NCI-H187 (cell line): ENCODE measurements around the gene MYB.

ENCODE experiments used
- DNase-seq, 2 experiments: peaks; one replicate each; lab custom pipeline; 2025; lab: John Stamatoyannopoulos, UW

MYB gene

DNA sequence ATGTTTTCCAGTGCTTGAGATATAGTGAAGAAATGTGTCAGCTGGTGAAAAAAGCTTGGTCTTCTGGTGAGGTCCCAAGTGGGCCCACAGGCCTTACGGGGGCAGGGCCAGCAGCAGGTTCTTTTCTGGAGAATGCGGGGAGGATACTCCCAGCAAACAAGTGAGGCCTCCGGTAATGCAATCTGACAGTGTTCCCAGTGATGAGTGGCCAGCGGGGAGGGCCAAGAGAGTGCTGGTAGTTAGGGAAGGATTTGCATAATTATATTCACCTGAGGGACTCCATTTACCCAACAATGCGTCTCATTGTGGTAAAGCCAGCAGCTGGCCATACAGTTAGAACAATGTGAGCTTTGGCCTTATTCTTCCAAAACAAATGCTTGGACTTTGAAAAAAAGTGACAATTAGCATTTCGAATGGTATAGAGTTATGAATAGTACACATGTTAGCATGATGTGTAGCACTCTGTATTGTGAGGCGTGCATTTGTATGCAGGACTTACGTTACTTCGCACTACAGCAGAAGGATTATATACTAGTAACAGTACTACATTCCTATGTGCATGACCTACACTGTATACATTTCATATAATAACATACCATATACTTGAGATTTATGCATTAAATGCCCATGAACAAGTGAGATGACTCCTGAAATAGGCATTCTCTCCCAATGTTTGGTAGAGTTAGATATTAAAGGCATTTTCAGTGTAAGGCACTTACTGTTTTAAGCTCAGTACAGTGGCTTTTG, 69.8 kb downstream of the MYB start:
- peak in 1 of 2 experiments; percentile 24 for DNase-seq

DNA sequence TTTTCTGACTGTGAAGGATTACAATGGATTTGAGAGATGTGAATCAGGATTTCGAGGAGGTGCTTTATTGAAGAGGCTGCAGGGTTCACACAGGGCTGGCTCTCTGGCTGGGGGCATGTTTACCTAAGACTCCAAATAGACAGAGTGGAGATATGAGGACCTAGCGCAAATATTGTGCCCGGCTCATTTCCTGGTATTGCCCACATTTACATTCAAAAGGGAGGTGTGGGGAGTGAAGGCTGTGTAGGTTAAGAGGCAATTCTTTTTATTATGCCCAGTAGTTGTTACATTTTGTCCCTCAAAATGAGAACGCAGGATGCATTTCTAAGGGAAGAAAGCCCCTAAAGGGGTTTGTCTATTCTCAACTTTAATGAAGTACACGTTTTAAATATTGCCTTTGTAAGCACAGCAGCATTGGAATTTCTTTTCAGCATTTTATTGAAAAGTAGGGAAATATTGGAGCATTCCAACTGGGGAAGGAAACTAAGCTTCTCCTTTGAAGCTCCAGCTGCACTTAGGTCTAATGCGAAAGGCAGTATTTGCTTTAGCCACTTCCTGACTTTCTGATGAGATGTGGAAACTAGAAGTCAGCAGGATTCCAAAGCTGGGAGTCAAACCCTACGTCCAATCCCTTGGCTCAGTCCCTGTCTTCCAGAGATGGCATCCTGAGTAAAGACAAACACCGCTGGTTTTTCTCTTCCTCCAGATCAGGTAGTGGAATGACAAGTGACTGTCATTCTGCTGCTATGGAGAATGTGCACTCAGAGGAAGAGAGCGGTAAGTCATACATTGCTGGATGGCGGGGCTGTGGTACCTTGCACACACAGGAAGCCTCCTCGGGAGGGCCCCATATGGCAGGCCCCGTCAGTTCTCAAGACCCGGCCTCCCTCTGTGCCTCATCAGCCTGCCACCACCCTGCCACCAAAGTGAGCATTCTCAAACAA, 70.7 kb downstream of the MYB start:
- DNase-seq = peak; percentile 35 to 77

DNA sequence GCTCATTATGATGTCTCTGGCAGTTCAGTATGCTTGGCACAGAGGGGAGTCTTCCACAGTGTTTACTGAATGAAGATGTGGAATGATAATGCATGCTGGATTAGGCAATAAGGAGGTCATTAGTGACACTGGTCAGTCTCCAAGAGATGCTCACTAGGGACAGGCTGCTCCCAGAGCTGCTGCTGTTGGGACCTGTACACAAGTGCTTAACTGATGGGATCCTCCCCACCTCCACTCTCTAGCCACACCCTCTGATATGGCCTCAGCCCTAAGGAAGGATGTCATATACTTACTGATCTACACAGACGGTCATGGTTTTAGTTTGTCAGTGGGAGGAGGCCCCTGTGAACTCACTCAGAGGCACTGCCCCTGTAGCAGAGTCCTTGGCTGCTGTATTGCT, 73.4 kb downstream of the MYB start:
- no peak for DNase-seq

DNA sequence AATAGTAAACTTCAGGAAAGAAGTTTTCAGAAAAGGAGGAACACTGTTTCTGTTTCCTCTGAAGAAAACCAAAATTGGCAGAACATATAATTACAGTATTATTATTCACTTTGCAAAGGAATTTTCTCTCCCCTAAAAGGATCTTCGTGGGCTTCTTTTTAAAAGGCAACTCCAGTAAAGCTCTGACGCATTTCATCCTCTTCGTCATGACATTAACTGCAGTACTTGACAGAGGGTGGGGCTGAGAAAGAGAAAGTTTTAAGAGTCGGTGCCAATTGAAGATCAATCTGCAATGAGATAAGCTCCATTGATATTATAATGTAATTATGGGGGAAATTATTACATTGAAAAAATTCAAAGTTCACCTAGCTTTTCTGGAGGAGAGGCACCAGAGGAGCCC, 75.8 kb downstream of the MYB start:
- DNase-seq = no peak

- DNase-seq = no peak
These were observed 76.7 kb downstream of the MYB start for GRCh38 chr6:135257631-135258405.

DNA sequence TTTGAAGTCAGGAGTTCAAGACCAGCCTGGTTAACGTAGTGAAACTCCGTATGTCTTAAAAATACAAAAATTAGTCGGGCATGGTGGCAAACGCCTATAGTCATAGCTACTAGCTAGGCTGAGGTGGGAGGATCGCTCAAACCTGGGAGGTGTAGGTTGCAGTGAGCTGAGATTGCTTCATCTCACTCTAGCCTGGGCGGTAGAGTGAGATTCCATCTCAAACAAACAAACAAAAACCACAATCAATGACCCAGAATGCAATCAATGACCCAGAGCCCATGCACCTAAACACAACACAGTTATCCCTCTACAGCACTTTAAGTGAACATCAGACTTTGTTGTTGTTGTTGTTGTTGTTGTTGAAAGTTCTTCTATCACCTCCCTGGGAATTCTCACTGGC, 77.9 kb downstream of the MYB start:
- DNase-seq = no peak

DNA sequence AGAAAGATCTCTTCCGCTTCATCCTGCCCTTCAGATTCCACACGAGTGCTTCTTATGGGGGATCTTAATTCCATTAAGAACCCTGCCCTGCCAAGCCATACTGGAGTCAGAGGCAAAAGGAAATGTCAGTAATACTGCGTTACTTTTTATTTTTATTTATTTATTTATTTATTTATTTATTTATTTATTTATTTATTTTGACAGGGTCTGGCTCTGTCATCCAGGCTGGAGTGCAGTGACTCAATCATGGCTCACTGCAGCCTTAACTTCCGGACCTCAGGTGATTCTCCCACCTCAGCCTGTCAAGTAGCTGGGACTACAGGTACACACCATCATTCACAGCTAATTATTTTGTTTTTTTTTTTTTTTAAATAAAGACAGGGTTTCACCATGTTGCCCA, 79.5 kb downstream of the MYB start:
- no peak for DNase-seq

GRCh38 chr6:135261872-135262725, 81.0 kb downstream of the MYB start:
- DNase-seq = no peak

GRCh38 chr6:135265278-135265677, 84.2 kb downstream of the MYB start:
- DNase-seq = no peak

- DNase-seq = peak in 1 of 2 experiments; percentile 49
These were observed 85.6 kb downstream of the MYB start for GRCh38 chr6:135266675-135267074.

DNA sequence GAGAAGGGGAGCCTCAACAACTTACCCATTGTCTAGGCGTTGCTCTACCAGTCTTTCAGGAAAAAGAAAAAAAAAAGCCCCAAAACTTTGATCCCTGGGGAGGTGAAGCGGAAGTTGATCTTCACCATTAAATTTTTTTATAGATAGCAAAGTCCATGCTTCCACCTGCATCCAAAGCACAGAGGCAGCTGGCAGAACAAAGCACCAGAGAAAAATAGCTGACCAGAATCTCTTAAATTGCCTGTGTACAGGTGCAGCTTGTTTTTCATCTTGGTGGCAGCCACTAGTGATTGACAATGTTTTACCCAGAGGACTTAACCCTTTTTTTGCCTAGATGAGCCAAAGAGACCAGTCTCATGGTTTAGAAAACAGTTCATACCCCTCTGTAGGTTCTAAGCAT, 86.0 kb downstream of the MYB start:
- peak in 1 of 2 experiments; percentile 49 for DNase-seq

DNA sequence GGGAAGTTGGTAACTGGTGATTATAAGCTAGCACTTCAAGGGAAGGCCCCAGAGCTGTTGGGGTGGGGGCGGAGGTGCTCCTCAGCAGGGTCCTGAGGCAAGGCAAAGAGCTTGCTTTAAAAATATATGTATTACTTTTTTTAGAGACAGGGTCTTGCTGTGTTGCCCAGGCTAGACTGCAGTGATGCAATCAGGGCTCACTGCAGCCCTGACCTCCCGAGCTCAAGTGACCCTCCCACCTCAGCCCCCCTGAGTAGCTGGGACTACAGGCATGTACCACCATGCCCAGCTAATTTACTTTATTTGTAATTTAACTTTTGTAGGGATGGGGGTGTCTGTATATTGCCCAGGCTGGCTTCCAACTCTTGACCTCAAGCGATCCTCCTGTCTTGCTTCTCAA, 87.2 kb downstream of the MYB start:
- DNase-seq = no peak

GRCh38 chr6:135268740-135269139, 87.6 kb downstream of the MYB start:
- no peak for DNase-seq
